Mesenteric fat pad (tissue), 1 donor: Measurements from ENCODE around the gene ARAP3. TPM values are rescaled to one million over a fixed set of nuclear protein-coding genes. Genes with fewer than 3 reads are reported as not detected.

Source experiments
- DNase-seq: peaks from one replicate; pipeline ENCODE4 v3.0.0-alpha.2; 2020; ENCODE audit warnings: low spot score
- total RNA-seq: library from RNA; stranded (reverse); fragmentation: NEBNext Ultra II Directional; extraction: Animal tissue kit (Norgen Biotek cat#: 25700); gene quantifications from one replicate; pipeline ENCODE4 v1.2.1, GENCODE V29; 2021
- donor health status: DM: yes; HTN: yes; CAD: no.

ARAP3 gene
- total RNA-seq, 1 donor from 2014 or later = 24.2 TPM

- no peak for DNase-seq
Measured at GRCh38 chr5:141672071-141672840, 9.8 kb downstream of the ARAP3 start.

GRCh38 chr5:141669520-141669919, 12.5 kb downstream of the ARAP3 start:
- DNase-seq = no peak

GRCh38 chr5:141668601-141669265, 13.3 kb downstream of the ARAP3 start:
- DNase-seq = no peak

- no peak for DNase-seq
Measured at GRCh38 chr5:141665995-141666940, 15.8 kb downstream of the ARAP3 start.

GRCh38 chr5:141664733-141665461, 17.1 kb downstream of the ARAP3 start:
- DNase-seq = no peak

GRCh38 chr5:141663506-141663905, 18.5 kb downstream of the ARAP3 start:
- no peak for DNase-seq

GRCh38 chr5:141662028-141662427, 20.0 kb downstream of the ARAP3 start:
- DNase-seq = no peak

- DNase-seq = no peak
Measured at GRCh38 chr5:141657937-141658545, 24.0 kb downstream of the ARAP3 start.

GRCh38 chr5:141657404-141657803, 24.6 kb downstream of the ARAP3 start:
- DNase-seq = no peak

- DNase-seq = no peak
Measured at GRCh38 chr5:141656396-141656795, 25.6 kb downstream of the ARAP3 start.

- no peak for DNase-seq
Measured at GRCh38 chr5:141655020-141655419, 27.0 kb downstream of the ARAP3 start.

- DNase-seq = no peak
Measured at GRCh38 chr5:141654298-141654697, 27.7 kb downstream of the ARAP3 start.

- DNase-seq = no peak
Measured at GRCh38 chr5:141651728-141652105, 30.3 kb downstream of the ARAP3 start.

GRCh38 chr5:141650851-141651727, 30.9 kb downstream of the ARAP3 start, which contains the start of gene FCHSD1:
Gene FCHSD1, minus strand, starts transcription at chr5:141651418. Its CDS starts 50 bp downstream, at chr5:141651368.
- peak; percentile 97 for DNase-seq

GRCh38 chr5:141649972-141650371, 32.1 kb downstream of the ARAP3 start:
- no peak for DNase-seq

GRCh38 chr5:141649056-141649688, 32.9 kb downstream of the ARAP3 start:
- DNase-seq = peak; percentile 85

- DNase-seq = no peak
Measured at GRCh38 chr5:141647851-141648250, 34.2 kb downstream of the ARAP3 start.

GRCh38 chr5:141647242-141647641, 34.8 kb downstream of the ARAP3 start:
- DNase-seq = no peak

- no peak for DNase-seq
Measured at GRCh38 chr5:141646026-141646425, 36.0 kb downstream of the ARAP3 start.
